SK-N-SH (cell line): ENCODE results near the gene R3HCC1L. TPM values are rescaled to one million over a fixed set of nuclear protein-coding genes. Genes with fewer than 3 reads are reported as not detected.
"Not testable (repeated sequence)": the region's sequence is repeated elsewhere in the genome, so short reads cannot be mapped to it uniquely, and the experiment has no call there.

Experiments
- CTCF ChIA-PET: fragments of 300-600, 350-600 bp; formaldehyde crosslinking; extraction: SDS; loops from one replicate; lab custom pipeline; 2021; lab: Yijun Ruan, JAX
- POLR2A ChIA-PET: fragments of 350-600 bp; sonication (Branson Sonifier 250); formaldehyde crosslinking; extraction: SDS; loops from one replicate; lab custom pipeline; 2020; ENCODE audit warnings: antibody characterized with exemption, inconsistent platforms; lab: Yijun Ruan, JAX
- DNase-seq: peaks from one replicate; pipeline ENCODE4 v3.0.0; 2012
- H2AFZ ChIP-seq: fragments of 200-600 bp; sonication (generic); 2 replicates; pipeline ENCODE4 v1.8.1; 2016; ENCODE audit warnings: antibody characterized with exemption, mild to moderate bottlenecking, low read depth
- H3F3A ChIP-seq: fragments of 200-600 bp; sonication (generic); replicated peaks from 2 replicates; pipeline ENCODE3; 2016; ENCODE audit warnings: antibody characterized with exemption, mild to moderate bottlenecking; ENCODE audit not compliant: insufficient read depth
- H3K27ac ChIP-seq, 2 experiments: fragments of 200-500 bp in 1 of 2; fragments of 200-600 bp in 1 of 2; sonication (Bioruptor generic) in 1 of 2; sonication (generic), shearing (Covaris generic) in 1 of 2; 2 replicates each; pipeline versions ENCODE4 v1.5.1 to v1.6.1; 2014 to 2016; ENCODE audit warnings: low read depth in 2 of 2, inconsistent platforms in 1 of 2, low read length in 1 of 2, mild to moderate bottlenecking in 1 of 2, mixed read lengths in 1 of 2
- H3K27me3 ChIP-seq: fragments of 200-600 bp; sonication (generic), shearing (Covaris generic); 2 replicates; pipeline ENCODE4 v1.6.1; 2016; ENCODE audit warnings: mixed run types; ENCODE audit not compliant: insufficient read depth
- H3K36me3 ChIP-seq, 2 experiments: fragments of 200-500 bp in 1 of 2; fragments of 200-600 bp in 1 of 2; sonication (Bioruptor generic) in 1 of 2; sonication (generic) in 1 of 2; replicated peaks in 1 of 2; 2 replicates each; pipeline versions ENCODE3 to v1.5.1; 2014 to 2016; ENCODE audit warnings: low read length in 1 of 2, mild to moderate bottlenecking in 1 of 2; ENCODE audit not compliant: insufficient read depth in 2 of 2, control insufficient read depth in 1 of 2
- H3K4me1 ChIP-seq, 2 experiments: fragments of 200-500 bp in 1 of 2; fragments of 200-600 bp in 1 of 2; sonication (Bioruptor generic) in 1 of 2; sonication (generic), shearing (Covaris generic) in 1 of 2; 2 replicates each; pipeline versions ENCODE4 v1.5.1 to v1.6.1; 2014 to 2016; ENCODE audit warnings: low read depth in 1 of 2, low read length in 1 of 2, mixed run types in 1 of 2; ENCODE audit not compliant: insufficient read depth in 2 of 2, control insufficient read depth in 1 of 2
- H3K4me2 ChIP-seq: fragments of 200-600 bp; sonication (generic), shearing (Covaris generic); 2 replicates; pipeline ENCODE4 v1.6.1; 2017; ENCODE audit warnings: mixed run types
- H3K4me3 ChIP-seq, 2 experiments: fragments of 200-500 bp in 1 of 2; fragments of 200-600 bp in 1 of 2; sonication (Bioruptor generic) in 1 of 2; sonication (generic), shearing (Covaris generic) in 1 of 2; 2 replicates each; pipeline versions ENCODE4 v1.5.1 to v1.8.1; 2014 to 2016; ENCODE audit warnings: low read depth in 2 of 2, inconsistent platforms in 1 of 2, low read length in 1 of 2, mild to moderate bottlenecking in 1 of 2, mixed read lengths in 1 of 2, moderate library complexity in 1 of 2
- H3K79me2 ChIP-seq: fragments of 200-600 bp; sonication (generic); 2 replicates; pipeline ENCODE4 v1.8.1; 2017; ENCODE audit warnings: mild to moderate bottlenecking; ENCODE audit not compliant: insufficient read depth
- H3K9ac ChIP-seq: fragments of 200-600 bp; sonication (generic); 2 replicates; pipeline ENCODE4 v1.6.1; 2017; ENCODE audit warnings: mixed run types
- H3K9me2 ChIP-seq: fragments of 200-600 bp; sonication (generic); 2 replicates; pipeline ENCODE4 v1.6.1; 2017; ENCODE audit warnings: mixed run types
- H3K9me3 ChIP-seq: fragments of 200-600 bp; sonication (generic); 2 replicates; pipeline ENCODE4 v1.6.1; 2017; ENCODE audit warnings: mixed run types, mild to moderate bottlenecking, moderate library complexity
- H4K20me1 ChIP-seq: fragments of 200-600 bp; sonication (generic); 2 replicates; pipeline ENCODE4 v1.6.1; 2017; ENCODE audit warnings: mild to moderate bottlenecking, mixed run types; ENCODE audit not compliant: insufficient read depth
- ELF1 ChIP-seq: IDR thresholded peaks from 2 replicates; pipeline ENCODE4 v1.4.0; 2012
- MEF2A ChIP-seq: IDR thresholded peaks from 2 replicates; pipeline ENCODE4 v1.4.0; 2012; ENCODE audit warnings: low read depth, borderline replicate concordance
- POLR2AphosphoS5 ChIP-seq: IDR thresholded peaks from 2 replicates; pipeline ENCODE4 v1.6.1; 2012; ENCODE audit warnings: low read depth, low read length
- RXRA ChIP-seq: IDR thresholded peaks from 2 replicates; pipeline ENCODE4 v1.4.0; 2012; ENCODE audit warnings: low read depth, mild to moderate bottlenecking, borderline replicate concordance
- SMC3 ChIP-seq: IDR thresholded peaks from 2 replicates; pipeline ENCODE4 v1.6.1; 2012; ENCODE audit warnings: low read depth, low read length, improper control_type of control experiment
- TAF1 ChIP-seq: IDR thresholded peaks from 2 replicates; pipeline ENCODE4 v1.6.1; 2012; ENCODE audit warnings: low read depth, mild to moderate bottlenecking, low read length, moderate library complexity, borderline replicate concordance
- WGBS: methylation state at CpG from one replicate; pipeline ENCODE4 v1.1.6; 2017; ENCODE audit warnings: low lambda C conversion rate; 5-methylcytosine and 5-hydroxymethylcytosine counted together
- polyA plus RNA-seq, 3 experiments: library from polyadenylated mRNA; depleted of rRNA; stranded (reverse); fragments of >200 nt; gene quantifications; 2 replicates each; pipeline ENCODE4 v1.2.3, GENCODE V29; 2012
- TF ChIP-seq, protein P1 (sequence below): IDR thresholded peaks from 2 replicates; pipeline ENCODE4 v1.4.0; 2012; ENCODE audit warnings: low read depth, borderline replicate concordance

Gene R3HCC1L
- polyA plus RNA-seq, 1 of the 3 experiments (the other 2 are of a cell fraction), result 6.0 TPM

GRCh38 chr10:98150544-98150943 is 16.1 kb downstream of the R3HCC1L start:
- Histone ChIP-seq H3K9me3 (no peaks in the 10 kb centered on the region), H3K36me3 (no peaks in the 10 kb centered on the region), H3K9me2 (no peaks in the 10 kb centered on the region), H3K4me3 (no peak overlapping the region), H4K20me1 (peaks cover 2% of the 10 kb centered on the region), H3K27me3 (no peaks in the 10 kb centered on the region), H3K9ac (no peak overlapping the region), H2AFZ (no peak overlapping the region), H3K79me2 (peaks cover 82% of the 10 kb centered on the region), H3F3A (no peaks in the 10 kb centered on the region), H3K4me1 (no peaks in the 10 kb centered on the region; a peak in 1 of 4 replicates), H3K4me2 (no peak overlapping the region), H3K27ac (no peak overlapping the region)
- POLR2A ChIA-PET, result no interaction called here
- no peak for DNase-seq
- CTCF ChIA-PET, result interaction anchor here (1.3 kb wide), 1 partner anchor 10 kb away, joined by 3 read pairs; no protein-coding TSS in a partner anchor
- TF ChIP-seq ELF1 (no peak), TAF1 (no peak), POLR2AphosphoS5 (no peak), SMC3 (no peak), MEF2A (no peak), RXRA (no peak)
- WGBS, result 91% methylated on average over 4 of the region's 5 CpGs

- not testable (repeated sequence) for H4K20me1 ChIP-seq
Observed at GRCh38 chr10:98152778-98153177, 18.3 kb downstream of the R3HCC1L start.

GRCh38 chr10:98153213-98153958 is 18.9 kb downstream of the R3HCC1L start:
- POLR2A ChIA-PET, CTCF ChIA-PET, H3K9ac ChIP-seq, H3F3A ChIP-seq, H3K9me2 ChIP-seq, DNase-seq, H3K4me2 ChIP-seq, H2AFZ ChIP-seq, H4K20me1 ChIP-seq, H3K4me3 ChIP-seq, H3K9me3 ChIP-seq, H3K27me3 ChIP-seq, H3K4me1 ChIP-seq: not testable (repeated sequence)
- H3K36me3 ChIP-seq, result peaks cover 0 to 18% of the 10 kb centered on the region in 2 experiments
- peaks cover 71% of the 10 kb centered on the region for H3K79me2 ChIP-seq
- peak overlapping the region in 1 of 2 experiments; percentile 30; a peak in 1 of 4 replicates for H3K27ac ChIP-seq
- TF ChIP-seq, protein P1, sequence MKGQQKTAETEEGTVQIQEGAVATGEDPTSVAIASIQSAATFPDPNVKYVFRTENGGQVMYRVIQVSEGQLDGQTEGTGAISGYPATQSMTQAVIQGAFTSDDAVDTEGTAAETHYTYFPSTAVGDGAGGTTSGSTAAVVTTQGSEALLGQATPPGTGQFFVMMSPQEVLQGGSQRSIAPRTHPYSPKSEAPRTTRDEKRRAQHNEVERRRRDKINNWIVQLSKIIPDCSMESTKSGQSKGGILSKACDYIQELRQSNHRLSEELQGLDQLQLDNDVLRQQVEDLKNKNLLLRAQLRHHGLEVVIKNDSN, result peak; percentile 41; the same call in 1 of the 2 replicates
- WGBS, result 81% methylated on average over 8 of the region's 8 CpGs

More at GRCh38 chr10:98152778-98153177, 18.3 kb downstream of the R3HCC1L start:
- H3F3A ChIP-seq, H3K27me3 ChIP-seq, CTCF ChIA-PET, H3K4me2 ChIP-seq, H3K27ac ChIP-seq, DNase-seq, H2AFZ ChIP-seq, H3K9ac ChIP-seq, H3K9me3 ChIP-seq, H3K9me2 ChIP-seq, H3K4me3 ChIP-seq, H3K4me1 ChIP-seq, POLR2A ChIA-PET: not testable (repeated sequence)
- WGBS, result over 99% methylated on average over 17 of the region's 30 CpGs
- peaks cover 0 to 11% of the 10 kb centered on the region in 2 experiments for H3K36me3 ChIP-seq
- peaks cover 77% of the 10 kb centered on the region for H3K79me2 ChIP-seq
